DND-41 (cell line): ENCODE data around the gene UBE2QL1.

ENCODE experiments used
- ATAC-seq: fragments of 200-7000 bp; cut with Tn5 transposase; 3 replicates; pipeline ENCODE4 v1.9.1; 2021; ENCODE audit warnings: low read depth; ENCODE audit not compliant: insufficient read depth
- DNase-seq: peaks from one replicate; pipeline ENCODE4 v3.0.0-alpha.2; 2020
- H2AFZ ChIP-seq: 2 replicates; pipeline ENCODE4 v1.6.0; 2012; ENCODE audit warnings: low read depth, low read length
- H3K27ac ChIP-seq: 2 replicates; pipeline ENCODE4 v1.5.1; 2012; ENCODE audit warnings: low read length, inconsistent platforms
- H3K27me3 ChIP-seq: fragments of 200-600 bp; sonication (generic); 2 replicates; pipeline ENCODE4 v1.6.0; 2012; ENCODE audit warnings: low read length, mild to moderate bottlenecking, inconsistent platforms; ENCODE audit not compliant: insufficient read depth, poor library complexity
- H3K36me3 ChIP-seq: 2 replicates; pipeline ENCODE4 v1.5.1; 2012; ENCODE audit warnings: low read length, inconsistent platforms; ENCODE audit not compliant: insufficient read depth
- H3K4me1 ChIP-seq: 2 replicates; pipeline ENCODE4 v1.5.1; 2012; ENCODE audit warnings: mild to moderate bottlenecking, low read length; ENCODE audit not compliant: insufficient read depth
- H3K4me2 ChIP-seq: 2 replicates; pipeline ENCODE4 v1.6.0; 2012; ENCODE audit warnings: mild to moderate bottlenecking, moderate library complexity, low read length, inconsistent platforms; ENCODE audit not compliant: insufficient read depth
- H3K4me3 ChIP-seq, 2 experiments: fragments of 200-600 bp in 1 of 2; shearing (Covaris generic) in 1 of 2; 2 replicates each; pipeline ENCODE4 v1.5.1; 2012 to 2016; ENCODE audit warnings: inconsistent platforms in 2 of 2, low read length in 2 of 2, mild to moderate bottlenecking in 2 of 2, low read depth in 1 of 2, moderate library complexity in 1 of 2
- H3K79me2 ChIP-seq: 2 replicates; pipeline ENCODE4 v1.6.0; 2012; ENCODE audit warnings: low read length, inconsistent platforms; ENCODE audit not compliant: insufficient read depth
- H3K9ac ChIP-seq: 2 replicates; pipeline ENCODE4 v1.6.0; 2012; ENCODE audit warnings: low read depth, mild to moderate bottlenecking, inconsistent platforms, low read length, moderate library complexity
- H3K9me3 ChIP-seq: 2 replicates; pipeline ENCODE4 v1.5.1; 2012; ENCODE audit warnings: low read length, moderate library complexity, mild to moderate bottlenecking, inconsistent platforms; ENCODE audit not compliant: insufficient read depth, severe bottlenecking
- H4K20me1 ChIP-seq: 2 replicates; pipeline ENCODE4 v1.6.0; 2012; ENCODE audit warnings: low read length; ENCODE audit not compliant: insufficient read depth
- EZH2 ChIP-seq: IDR thresholded peaks from 3 replicates; pipeline ENCODE4 v1.6.1; 2012; ENCODE audit warnings: borderline replicate concordance, low read depth, mild to moderate bottlenecking, moderate library complexity, low read length, inconsistent platforms; ENCODE audit not compliant: severe bottlenecking
- TF ChIP-seq, protein P1 (sequence below): IDR thresholded peaks from 2 replicates; pipeline ENCODE4 v1.5.1; 2012; ENCODE audit warnings: borderline replicate concordance, low read length, moderate library complexity, mild to moderate bottlenecking; ENCODE audit not compliant: poor library complexity, severe bottlenecking; ENCODE audit errors: extremely low read depth

Gene UBE2QL1

GRCh38 chr5:6448141-6448491, 543 bp upstream of the UBE2QL1 start:
- Histone ChIP-seq H4K20me1 (no peaks in the 10 kb centered on the region), H3K36me3 (no peaks in the 10 kb centered on the region), H3K27me3 (peaks cover 7% of the 10 kb centered on the region), H3K79me2 (no peaks in the 10 kb centered on the region), H2AFZ (no peak overlapping the region), H3K4me3 (no peak overlapping the region), H3K4me1 (no peaks in the 10 kb centered on the region), H3K9me3 (no peaks in the 10 kb centered on the region), H3K4me2 (no peak overlapping the region), H3K27ac (no peak overlapping the region), H3K9ac (no peak overlapping the region)
- TF ChIP-seq, protein P1, sequence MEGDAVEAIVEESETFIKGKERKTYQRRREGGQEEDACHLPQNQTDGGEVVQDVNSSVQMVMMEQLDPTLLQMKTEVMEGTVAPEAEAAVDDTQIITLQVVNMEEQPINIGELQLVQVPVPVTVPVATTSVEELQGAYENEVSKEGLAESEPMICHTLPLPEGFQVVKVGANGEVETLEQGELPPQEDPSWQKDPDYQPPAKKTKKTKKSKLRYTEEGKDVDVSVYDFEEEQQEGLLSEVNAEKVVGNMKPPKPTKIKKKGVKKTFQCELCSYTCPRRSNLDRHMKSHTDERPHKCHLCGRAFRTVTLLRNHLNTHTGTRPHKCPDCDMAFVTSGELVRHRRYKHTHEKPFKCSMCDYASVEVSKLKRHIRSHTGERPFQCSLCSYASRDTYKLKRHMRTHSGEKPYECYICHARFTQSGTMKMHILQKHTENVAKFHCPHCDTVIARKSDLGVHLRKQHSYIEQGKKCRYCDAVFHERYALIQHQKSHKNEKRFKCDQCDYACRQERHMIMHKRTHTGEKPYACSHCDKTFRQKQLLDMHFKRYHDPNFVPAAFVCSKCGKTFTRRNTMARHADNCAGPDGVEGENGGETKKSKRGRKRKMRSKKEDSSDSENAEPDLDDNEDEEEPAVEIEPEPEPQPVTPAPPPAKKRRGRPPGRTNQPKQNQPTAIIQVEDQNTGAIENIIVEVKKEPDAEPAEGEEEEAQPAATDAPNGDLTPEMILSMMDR = no peak
- no peak for TF ChIP-seq EZH2
- DNase-seq (no peak), ATAC-seq (no peak)

DNA sequence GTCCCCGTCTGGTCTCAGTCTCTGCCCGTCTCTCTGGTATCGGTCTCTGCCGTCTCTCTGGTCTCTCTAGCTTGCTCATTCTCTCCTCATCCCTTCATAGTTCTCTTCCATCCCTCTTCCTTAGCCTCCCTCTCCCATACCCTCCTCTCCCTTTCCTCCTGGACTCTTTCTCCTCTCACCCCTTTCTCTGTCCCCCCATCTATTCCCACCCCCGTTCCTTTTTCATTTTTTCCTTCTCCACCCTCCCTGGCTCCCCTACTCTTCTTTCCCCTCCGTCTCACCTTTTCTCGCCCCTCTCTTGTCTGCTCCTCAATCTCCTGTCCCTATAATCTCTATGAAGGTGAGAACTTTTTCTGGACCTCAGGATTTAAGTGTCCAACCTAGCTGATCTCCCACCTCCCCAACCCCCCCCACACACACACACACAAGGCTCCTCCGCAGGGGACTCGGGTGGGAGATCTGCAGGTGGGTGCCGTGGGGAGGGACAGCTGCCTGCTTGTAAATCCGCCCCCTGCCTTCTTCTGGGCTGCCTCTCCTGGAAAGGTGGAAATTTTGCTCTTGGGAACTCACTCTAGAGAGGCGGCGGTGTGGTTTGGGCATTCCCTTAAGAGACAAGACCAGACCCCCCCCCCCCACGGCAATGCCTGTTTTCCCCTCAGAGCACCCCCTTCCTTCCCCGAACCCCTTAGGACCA, 953 bp downstream of the UBE2QL1 start:
- no peak for ATAC-seq
- H3K36me3 ChIP-seq = no peaks in the 10 kb centered on the region
- H3K9me3 ChIP-seq = no peaks in the 10 kb centered on the region
- no peak overlapping the region for H3K9ac ChIP-seq
- no peak overlapping the region for H3K4me2 ChIP-seq
- no peaks in the 10 kb centered on the region for H4K20me1 ChIP-seq
- H3K79me2 ChIP-seq = no peaks in the 10 kb centered on the region
- no peak overlapping the region for H3K27ac ChIP-seq
- peaks cover 12% of the 10 kb centered on the region for H3K27me3 ChIP-seq
- no peak overlapping the region for H2AFZ ChIP-seq
- H3K4me3 ChIP-seq = no peak overlapping the region
- TF ChIP-seq, protein P1 = no peak
- TF ChIP-seq EZH2 = no peak
- no peaks in the 10 kb centered on the region for H3K4me1 ChIP-seq
- DNase-seq = no peak

DNA sequence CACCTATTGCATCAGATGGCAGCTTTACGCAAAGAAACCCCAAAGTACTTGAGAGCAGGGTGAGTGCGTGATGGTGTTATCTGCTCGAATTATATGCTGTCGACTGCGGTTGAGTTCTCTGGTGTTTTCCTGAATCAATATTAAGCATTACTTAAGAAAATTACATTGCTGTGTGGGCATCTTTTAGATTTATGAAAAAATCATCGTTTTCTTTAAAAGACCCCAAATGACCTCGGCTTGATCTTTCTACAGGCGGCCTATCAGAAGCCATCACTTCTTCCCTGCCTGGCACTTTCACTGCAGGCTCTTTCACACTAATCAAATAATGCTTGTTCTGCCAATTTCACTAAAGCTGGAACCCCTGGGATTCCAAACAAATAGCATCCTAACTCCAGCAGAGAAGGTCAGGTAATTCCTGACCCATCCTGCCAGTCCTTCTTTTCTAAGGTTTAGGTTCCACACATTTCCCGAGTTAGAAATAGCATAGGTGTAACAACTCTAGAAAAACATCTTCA, 1.7 kb downstream of the UBE2QL1 start:
- H3K4me1 ChIP-seq = no peaks in the 10 kb centered on the region
- TF ChIP-seq, protein P1 = no peak
- no peak for TF ChIP-seq EZH2
- no peaks in the 10 kb centered on the region for H3K36me3 ChIP-seq
- no peak overlapping the region for H3K27ac ChIP-seq
- no peak overlapping the region for H3K4me2 ChIP-seq
- H3K4me3 ChIP-seq = no peak overlapping the region
- H3K9ac ChIP-seq = no peak overlapping the region
- no peaks in the 10 kb centered on the region for H3K9me3 ChIP-seq
- H4K20me1 ChIP-seq = no peaks in the 10 kb centered on the region
- peaks cover 12% of the 10 kb centered on the region for H3K27me3 ChIP-seq
- H2AFZ ChIP-seq = no peak overlapping the region
- ATAC-seq = no peak
- no peak for DNase-seq
- H3K79me2 ChIP-seq = no peaks in the 10 kb centered on the region
